Epithelial cell of esophagus (primary cell): Measurements from ENCODE around the gene STAT5B.

Experiments used
- DNase-seq: peaks from one replicate; pipeline ENCODE4 v3.0.0; 2010; ENCODE audit warnings: low read depth
- H3K4me3 ChIP-seq: 2 replicates; pipeline ENCODE4 v1.5.1; 2011; ENCODE audit warnings: mild to moderate bottlenecking, low read length, control low read depth
- CTCF ChIP-seq: IDR thresholded peaks from 2 replicates; pipeline ENCODE4 v1.5.1; 2011; ENCODE audit warnings: low read depth, mild to moderate bottlenecking, low read length, control low read depth, inconsistent platforms; ENCODE audit not compliant: insufficient read depth; ENCODE audit errors: missing control alignments

STAT5B gene

DNA sequence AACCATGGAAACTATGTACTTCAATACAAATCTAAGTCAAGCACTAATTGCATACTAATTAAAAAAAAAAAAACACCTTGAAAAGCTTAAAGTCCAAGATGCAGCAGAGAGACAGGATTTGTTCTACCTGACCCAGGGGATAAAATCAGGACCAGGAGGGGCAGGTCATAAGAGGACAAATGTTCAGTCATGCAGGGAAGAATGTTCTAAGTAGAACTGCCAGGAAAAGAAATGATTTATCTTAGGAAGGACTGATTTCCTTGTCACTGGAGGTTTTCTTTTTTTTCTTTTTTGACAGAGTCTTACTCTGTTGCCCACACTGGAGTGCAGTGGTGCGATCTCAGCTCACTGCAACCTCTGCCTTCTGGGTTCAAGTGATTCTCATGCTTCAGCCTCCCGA, 72.8 kb downstream of the STAT5B start:
- no peak for TF ChIP-seq CTCF
- no peak overlapping the region for H3K4me3 ChIP-seq
- no peak for DNase-seq

GRCh38 chr17:42202696-42203095, 73.5 kb downstream of the STAT5B start:
- no peak for TF ChIP-seq CTCF
- H3K4me3 ChIP-seq, result no peak overlapping the region
- no peak for DNase-seq

- no peak for DNase-seq
- H3K4me3 ChIP-seq, result no peak overlapping the region
- no peak for TF ChIP-seq CTCF
Observed at GRCh38 chr17:42202159-42202558, 74.0 kb downstream of the STAT5B start.

GRCh38 chr17:42201458-42201772, 74.8 kb downstream of the STAT5B start:
- no peak for TF ChIP-seq CTCF
- DNase-seq, result no peak
- H3K4me3 ChIP-seq, result no peak overlapping the region

DNA sequence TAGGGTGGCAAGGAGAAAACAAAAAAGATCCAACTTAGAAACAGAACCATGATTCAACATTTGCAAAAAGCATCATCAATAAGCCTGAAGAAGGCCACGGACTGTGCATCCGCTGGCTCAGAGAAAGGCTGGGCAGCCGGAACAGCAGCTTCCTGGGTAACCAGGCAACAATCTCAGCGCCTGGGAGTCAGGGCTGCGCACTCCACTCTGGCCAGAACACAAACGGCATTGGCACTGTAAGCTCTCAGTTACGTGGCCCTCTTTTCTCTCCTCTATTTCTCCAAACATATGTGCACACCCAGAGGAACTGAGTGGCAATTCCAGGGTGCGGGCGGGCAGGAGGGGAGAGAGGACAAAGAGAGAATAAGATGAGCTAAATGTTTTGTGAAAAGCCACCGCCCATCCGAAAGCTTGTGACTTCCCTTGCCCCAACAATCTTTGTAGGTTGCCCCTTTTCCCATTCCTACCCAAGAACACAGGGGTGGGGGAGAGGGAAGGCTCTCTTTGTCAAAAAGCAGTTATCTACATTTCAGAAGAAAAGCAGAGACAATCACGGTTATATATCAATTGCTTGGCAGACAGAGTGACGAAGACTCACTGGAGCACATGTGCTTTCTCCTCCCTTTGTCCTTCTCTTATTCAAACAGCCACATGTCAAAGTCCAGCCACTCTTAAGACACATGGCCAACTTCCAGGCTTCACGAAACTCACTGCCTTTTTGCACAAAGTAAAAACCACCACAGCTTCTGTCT, 75.3 kb downstream of the STAT5B start:
- no peak overlapping the region for H3K4me3 ChIP-seq
- no peak for TF ChIP-seq CTCF
- DNase-seq, result no peak

DNA sequence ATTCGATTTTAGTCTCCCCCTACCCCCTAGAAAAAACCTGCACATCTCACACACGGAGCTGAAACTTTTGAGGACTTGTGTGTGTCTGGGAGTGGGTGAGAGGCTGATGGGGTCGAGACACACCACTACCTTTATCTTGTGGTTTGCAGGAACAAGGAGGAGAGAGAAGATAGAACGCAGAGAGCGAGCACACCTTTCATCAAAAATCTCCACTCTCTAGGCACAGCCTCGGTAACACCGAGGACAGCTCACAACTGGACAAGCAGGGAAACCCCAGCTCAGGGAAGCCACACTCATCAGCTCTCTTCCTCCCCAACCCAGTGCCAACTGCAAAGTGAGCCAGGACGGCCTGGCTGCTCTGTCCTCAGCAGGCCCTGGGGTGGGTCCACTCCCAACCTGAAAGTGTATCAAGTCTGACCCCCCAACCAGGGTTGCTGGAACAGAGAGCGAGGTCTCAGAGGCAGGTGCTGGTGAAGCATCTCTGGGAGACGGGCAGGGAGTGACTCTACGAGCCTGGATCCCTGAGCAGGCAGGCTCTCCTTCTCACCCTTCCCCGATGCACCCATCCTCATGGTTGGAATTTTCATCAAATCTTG, 76.7 kb downstream of the STAT5B start:
- no peak for DNase-seq
- no peak for TF ChIP-seq CTCF
- H3K4me3 ChIP-seq, result no peak overlapping the region

- no peak for TF ChIP-seq CTCF
- DNase-seq, result no peak
- no peak overlapping the region for H3K4me3 ChIP-seq
Observed at GRCh38 chr17:42198897-42199296, 77.3 kb downstream of the STAT5B start.
